ENCODE measurements around the gene ASCC3. TPM values are rescaled to one million over a fixed set of nuclear protein-coding genes. Genes with fewer than 3 reads are reported as not detected.

Gene ASCC3
- total and polyA plus RNA-seq, 2 of the 4 experiments (the other 2 are of a cell fraction), result 25.8 to 104 TPM

- H2BK120ac ChIP-seq (ENCODE audit: low read depth, low read length), result no peak overlapping the region
- H3K79me1 ChIP-seq (ENCODE audit: low read depth in 1 of 2, low read length in 2 of 2), result no peaks in the 10 kb centered on the region
- H3K18ac ChIP-seq (ENCODE audit: low read depth, low read length), result no peak overlapping the region
- H3K9me1 ChIP-seq (ENCODE audit: insufficient read depth, low read length), result no peaks in the 10 kb centered on the region
- dilution Hi-C loops (cut with HindIII; ENCODE audit: low sequenced_read_pairs, unreplicated experiment), result no loop called here
- no peak overlapping the region for H3K27ac ChIP-seq (ENCODE audit: insufficient read depth, low read length)
- no peak overlapping the region for H3K4ac ChIP-seq (ENCODE audit: low read depth, low read length)
- no peak overlapping the region for H2AFZ ChIP-seq (replicated peaks; ENCODE audit: low read length, poor library complexity)
- H3K36me3 ChIP-seq (ENCODE audit: control insufficient read depth, insufficient read depth, low read length), result no peaks in the 10 kb centered on the region
- ChIA-PET POLR2A (ENCODE audit: unreplicated experiment) (no interaction called here), CTCF (interaction anchor here (0.6 kb wide), 1 partner anchor 162 kb away, joined by 6 read pairs; no protein-coding TSS in a partner anchor)
- no peak overlapping the region for H2AK9ac ChIP-seq (replicated peaks; ENCODE audit: low read depth, low read length, poor library complexity)
- in situ Hi-C loops (cut with MboI; ENCODE audit: low sequenced_read_pairs), result no loop called here
- no peak overlapping the region for H2BK5ac ChIP-seq (ENCODE audit: low read depth, low read length, poor library complexity, severe bottlenecking)
- H3K4me3 ChIP-seq (ENCODE audit: insufficient read depth, low read depth, low read length), result no peak overlapping the region
- no peak overlapping the region for H4K8ac ChIP-seq (ENCODE audit: low read depth in 2 of 2, low read length in 2 of 2)
- no peaks in the 10 kb centered on the region for H4K20me1 ChIP-seq (ENCODE audit: insufficient read depth, low read length)
- H3K9ac ChIP-seq (ENCODE audit: low read depth, low read length), result no peak overlapping the region
- no peak overlapping the region for H3K4me2 ChIP-seq (ENCODE audit: low read depth, low read length)
- no CpG with 5 or more reads among the region's 3 CpGs for WGBS, 2 experiments (ENCODE audit: extremely low coverage in 2 of 2, insufficient read length in 1 of 2)
- DNase-seq (no peak), ATAC-seq (ENCODE audit: low read depth) (no peak)
- H4K91ac ChIP-seq (ENCODE audit: insufficient read depth, low read depth, low read length), result no peak overlapping the region
- no peaks in the 10 kb centered on the region; the same call in 1 of the 2 replicates for H3K27me3 ChIP-seq (ENCODE audit: control insufficient read depth, insufficient read depth, low read length)
- no peak overlapping the region for H3K56ac ChIP-seq (ENCODE audit: extremely low read depth, insufficient read depth, low read length)
- no peak overlapping the region for H2BK15ac ChIP-seq (ENCODE audit: low read depth, low read length)
- H3K9me3 ChIP-seq (ENCODE audit: control insufficient read depth, insufficient read depth, low read length), result 0 out of 2 replicates have a peak, but pooled peaks cover 3% of the 10 kb centered on the region
- TF ChIP-seq RCOR1 (IDR thresholded peaks at IDR 0.05; ENCODE audit: insufficient replicate concordance, low read length), result no peak
- TF ChIP-seq CEBPB (IDR thresholded peaks at IDR 0.05; ENCODE audit: low read depth, low read length), result no peak
- TF ChIP-seq FOS (IDR thresholded peaks at IDR 0.05; ENCODE audit: low read depth, low read length), result no peak
- TF ChIP-seq MAFK (IDR thresholded peaks at IDR 0.05; ENCODE audit: low read depth, low read length), result no peak
- no peak for TF ChIP-seq MAZ (IDR thresholded peaks at IDR 0.05; ENCODE audit: borderline replicate concordance, low read depth, low read length)
- TF ChIP-seq BHLHE40 (IDR thresholded peaks at IDR 0.05; ENCODE audit: low read depth, low read length), result no peak
- TF ChIP-seq RAD21 (IDR thresholded peaks at IDR 0.05; ENCODE audit: low read length), result no peak
- no peak for TF ChIP-seq ELK1 (IDR thresholded peaks at IDR 0.05; ENCODE audit: borderline replicate concordance, low read depth, low read length)
- TF ChIP-seq NFE2L2 (IDR thresholded peaks at IDR 0.05; ENCODE audit: low read depth, low read length), result no peak
- TF ChIP-seq CTCF (conservative IDR thresholded peaks at IDR 0.05; ENCODE audit: low read depth, low read length), result no peak
- no peak for TF ChIP-seq USF2 (IDR thresholded peaks at IDR 0.05; ENCODE audit: low read depth, low read length)
- no peak for TF ChIP-seq RFX5 (IDR thresholded peaks at IDR 0.05; ENCODE audit: low read depth, low read length)
- no peak for TF ChIP-seq SMC3 (IDR thresholded peaks at IDR 0.05; ENCODE audit: low read depth, low read length)
- TF ChIP-seq CHD1 (IDR thresholded peaks at IDR 0.05; ENCODE audit: low read depth, low read length), result no peak
- no peak for TF ChIP-seq MXI1 (IDR thresholded peaks at IDR 0.05; ENCODE audit: borderline replicate concordance, low read depth, low read length)
- TF ChIP-seq POLR2A (IDR thresholded peaks at IDR 0.05; ENCODE audit: low read depth, low read length), result no peak
- H2BK20ac ChIP-seq (ENCODE audit: low read depth, low read length), result no peak overlapping the region
- H3K23ac ChIP-seq (ENCODE audit: low read depth, low read length), result no peak overlapping the region
- intact Hi-C loops (cut with micrococcal nuclease), result no loop called here
- H4K5ac ChIP-seq (ENCODE audit: low read depth, low read length), result no peak overlapping the region
- no peak overlapping the region for H3K14ac ChIP-seq (replicated peaks; ENCODE audit: low read depth, low read length)
- no peak overlapping the region for H2AK5ac ChIP-seq (ENCODE audit: low read depth, low read length)
- BruUV-seq (replicated peaks), result no TSS peak
- H3K4me1 ChIP-seq (ENCODE audit: control insufficient read depth, insufficient read depth, low read length), result no peaks in the 10 kb centered on the region
Measured at GRCh38 chr6:100899202-100899601, 18.1 kb upstream of the ASCC3 start.
